ENCODE data around the gene HRK. TPM values are rescaled to one million over a fixed set of nuclear protein-coding genes. Genes with fewer than 3 reads are reported as not detected.

HRK gene
- total RNA-seq, 1 donor from 2014 or later: 0.59 TPM

DNA sequence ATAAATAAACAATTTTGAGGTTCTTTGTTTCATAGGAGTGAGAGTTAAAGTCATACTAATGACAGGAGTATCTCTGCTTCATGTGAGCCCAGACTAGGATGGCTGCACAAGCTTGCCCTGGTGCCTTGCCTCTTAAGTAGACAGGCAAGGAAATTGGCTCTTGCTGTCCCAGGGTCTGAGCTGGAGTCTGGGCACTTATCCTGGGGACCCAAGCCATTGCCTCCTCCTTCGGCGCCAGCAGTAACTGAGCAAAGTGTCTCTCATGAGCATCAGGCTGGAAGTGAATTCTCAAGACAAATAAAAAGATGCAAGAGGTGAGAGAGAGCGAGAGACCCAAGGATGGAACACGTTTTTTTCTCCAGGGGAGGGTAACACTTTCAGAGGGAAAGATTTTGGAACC is 22.6 kb upstream of the HRK start:
- DNase-seq (ENCODE audit: low spot score): no peak
- intact Hi-C loops (cut with DNase I): no loop called here

- intact Hi-C loops (cut with DNase I): no loop called here
- no peak for DNase-seq (ENCODE audit: low spot score)
Measured at GRCh38 chr12:116901612-116902011, 20.4 kb upstream of the HRK start.

GRCh38 chr12:116898669-116899068 is 17.4 kb upstream of the HRK start:
- intact Hi-C loops (cut with DNase I): no loop called here
- DNase-seq (ENCODE audit: low spot score): no peak

DNA sequence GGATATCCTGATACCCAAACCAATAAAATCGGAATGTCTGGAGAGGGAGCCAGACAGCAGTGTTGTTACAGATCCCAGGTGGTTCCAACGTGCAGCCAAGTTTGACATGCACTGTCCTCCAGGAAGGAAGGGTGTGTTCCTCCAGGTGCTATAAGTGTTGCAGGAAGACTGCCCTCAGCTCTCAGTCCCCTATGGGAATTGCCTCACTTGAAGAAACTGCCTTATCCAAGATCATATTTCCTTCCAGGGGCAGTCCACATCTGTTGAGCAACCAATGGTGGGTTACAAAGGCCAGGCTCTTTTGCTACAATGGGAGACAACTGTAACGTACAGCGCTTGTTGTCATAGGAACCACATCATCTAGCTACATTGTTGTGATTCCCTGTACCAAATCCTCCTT is 16.2 kb upstream of the HRK start:
- intact Hi-C loops (cut with DNase I): no loop called here
- DNase-seq (ENCODE audit: low spot score): no peak

GRCh38 chr12:116896411-116896924 is 15.2 kb upstream of the HRK start:
- intact Hi-C loops (cut with DNase I): no loop called here
- DNase-seq (ENCODE audit: low spot score): no peak

- no peak for DNase-seq (ENCODE audit: low spot score)
- intact Hi-C loops (cut with DNase I): no loop called here
Measured at GRCh38 chr12:116894913-116895312, 13.7 kb upstream of the HRK start.

DNA sequence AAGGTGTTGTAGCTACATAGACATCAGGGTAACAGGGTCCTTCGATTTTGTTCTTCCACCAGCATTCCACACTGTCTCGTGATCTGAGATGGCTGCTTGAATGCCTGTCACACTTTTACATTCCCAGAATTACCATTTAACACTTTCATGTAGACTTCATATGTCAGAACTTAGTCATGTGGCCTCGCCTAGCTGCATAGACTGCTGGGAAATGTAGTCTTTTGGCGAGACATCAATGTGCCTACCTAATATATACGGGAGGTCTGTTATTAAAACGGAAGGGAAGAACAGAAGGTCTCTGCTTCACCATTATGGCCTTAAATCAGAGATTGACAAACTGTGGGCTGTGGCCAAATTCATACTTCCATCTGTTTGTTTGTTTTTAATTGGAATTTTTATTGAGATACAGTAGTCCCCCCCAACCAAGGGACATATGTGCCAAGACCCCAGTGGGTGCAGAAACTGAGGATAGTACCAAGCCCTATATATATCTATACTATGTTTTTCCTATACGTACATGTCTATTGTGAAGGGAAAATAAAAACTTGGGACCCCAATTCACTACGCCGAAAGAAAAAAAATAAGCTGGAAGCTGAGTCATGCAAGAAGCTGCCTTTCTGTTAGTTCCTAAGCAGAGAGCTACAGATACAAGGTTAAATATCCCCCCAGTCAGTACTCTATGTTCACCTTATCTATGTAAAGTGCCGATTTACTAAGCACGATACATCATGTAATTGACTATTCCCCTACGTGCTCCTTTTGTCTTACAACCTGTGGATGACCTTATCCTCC is 11.3 kb upstream of the HRK start:
- no peak for DNase-seq (ENCODE audit: low spot score)
- intact Hi-C loops (cut with DNase I): no loop called here

- intact Hi-C loops (cut with DNase I): no loop called here
Measured at GRCh38 chr12:116891019-116891418, 9.8 kb upstream of the HRK start.

DNA sequence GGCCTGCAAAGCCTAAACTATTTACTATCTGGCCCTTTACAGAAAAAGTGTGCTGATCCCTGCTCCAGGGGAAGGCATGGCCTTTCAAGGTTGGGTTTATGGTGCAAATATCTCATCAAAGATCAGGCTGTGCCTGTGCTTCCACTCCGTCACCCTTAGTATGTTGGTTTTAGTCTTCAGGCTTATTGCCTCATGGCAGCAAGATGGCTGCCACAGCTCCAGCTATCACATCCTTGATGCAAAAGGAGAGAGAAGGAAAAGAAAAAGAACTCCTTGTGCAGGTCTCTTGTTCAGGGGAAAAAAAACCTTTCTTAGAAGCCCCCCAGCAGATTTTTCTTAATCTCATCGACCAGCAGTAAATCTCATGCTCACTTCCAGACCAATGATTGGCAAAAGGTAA is 9.1 kb upstream of the HRK start:
- no peak for DNase-seq (ENCODE audit: low spot score)
- intact Hi-C loops (cut with DNase I): no loop called here

More at GRCh38 chr12:116891019-116891418, 9.8 kb upstream of the HRK start:
- no peak for DNase-seq (ENCODE audit: low spot score)

GRCh38 chr12:116887897-116888296 is 6.7 kb upstream of the HRK start:
- DNase-seq (ENCODE audit: low spot score): no peak
- intact Hi-C loops (cut with DNase I): no loop called here

- intact Hi-C loops (cut with DNase I): no loop called here
- no peak for DNase-seq (ENCODE audit: low spot score)
Measured at GRCh38 chr12:116887244-116887643, 6.0 kb upstream of the HRK start.

DNA sequence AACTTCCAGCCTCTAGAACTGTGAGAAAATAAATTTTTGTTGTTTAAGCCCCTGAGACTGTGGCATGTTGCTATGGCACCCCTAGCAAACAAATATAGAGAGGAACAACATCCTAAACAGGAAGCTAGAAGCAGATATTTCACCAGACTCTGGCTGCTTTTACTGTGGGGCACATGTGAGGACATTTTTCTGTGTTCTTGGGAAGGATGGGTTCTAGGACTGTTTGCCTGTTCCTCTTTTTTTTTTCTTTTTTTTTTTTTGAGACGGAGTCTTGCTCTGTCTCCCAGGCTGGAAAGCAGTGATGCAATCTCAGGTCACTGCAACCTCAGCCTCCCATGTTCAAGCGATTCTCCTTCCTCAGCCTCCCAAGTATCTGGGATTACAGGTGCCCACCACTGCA is 4.2 kb upstream of the HRK start:
- intact Hi-C loops (cut with DNase I): no loop called here
- DNase-seq (ENCODE audit: low spot score): no peak

DNA sequence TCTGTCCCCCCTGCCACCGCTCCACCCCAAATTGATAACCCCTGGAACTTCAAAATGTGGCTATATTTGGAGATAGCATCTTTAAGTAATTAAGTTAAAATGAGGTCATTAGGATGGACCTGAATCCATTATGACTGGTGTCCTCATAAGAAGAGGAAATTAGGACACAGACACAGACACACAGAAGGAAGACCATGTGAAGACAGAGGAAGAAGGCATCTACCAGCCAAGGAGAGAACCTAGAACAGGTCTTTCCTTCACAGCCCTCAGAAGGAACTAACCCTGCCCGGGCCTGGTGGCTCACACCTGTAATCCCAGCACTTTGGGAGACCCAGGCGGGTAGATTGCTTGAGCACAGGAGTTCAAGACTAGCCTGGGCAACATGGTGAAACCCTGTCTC is 3.6 kb upstream of the HRK start:
- no peak for DNase-seq (ENCODE audit: low spot score)
- intact Hi-C loops (cut with DNase I): loop anchor here (5.0 kb wide), 1 partner anchor 183 kb away; no protein-coding TSS in a partner anchor

- DNase-seq (ENCODE audit: low spot score): no peak
- intact Hi-C loops (cut with DNase I): loop anchor here (5.0 kb wide), 1 partner anchor 180 kb away; no protein-coding TSS in a partner anchor
Measured at GRCh38 chr12:116882742-116883141, 1.5 kb upstream of the HRK start.

- no peak for DNase-seq (ENCODE audit: low spot score)
- intact Hi-C loops (cut with DNase I): loop anchor here (5.0 kb wide), 1 partner anchor 180 kb away; no protein-coding TSS in a partner anchor
Measured at GRCh38 chr12:116881877-116882507, 751 bp upstream of the HRK start.

DNA sequence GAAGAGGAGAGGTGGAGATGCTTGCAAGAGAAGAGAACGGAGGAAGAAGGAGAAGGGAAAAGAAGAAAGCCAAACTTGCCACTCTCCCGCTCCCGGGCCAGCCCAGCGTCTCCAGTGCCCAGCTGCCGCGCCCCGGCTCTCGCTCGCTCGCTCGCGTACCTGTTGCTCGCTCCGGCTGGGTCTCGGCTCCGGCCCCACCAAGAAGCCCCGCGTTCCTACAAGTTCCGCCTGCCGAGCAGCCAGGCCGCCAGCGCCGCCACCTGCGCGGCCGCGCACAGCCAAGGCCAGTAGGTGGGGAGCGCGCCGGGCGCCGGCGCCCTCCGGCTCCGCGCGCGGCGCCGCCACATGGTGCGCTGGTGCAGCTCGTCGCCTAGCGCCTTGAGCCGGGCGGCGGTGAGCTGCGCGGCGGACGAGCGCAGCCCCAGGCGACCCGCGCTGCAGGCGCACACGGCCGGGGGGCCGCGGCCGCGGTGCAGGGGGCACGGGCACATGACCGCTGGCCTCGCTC is 370 bp downstream of the HRK start:
- intact Hi-C loops (cut with DNase I): loop anchor here (5.0 kb wide), 1 partner anchor 179 kb away; no protein-coding TSS in a partner anchor
- DNase-seq (ENCODE audit: low spot score): no peak

DNA sequence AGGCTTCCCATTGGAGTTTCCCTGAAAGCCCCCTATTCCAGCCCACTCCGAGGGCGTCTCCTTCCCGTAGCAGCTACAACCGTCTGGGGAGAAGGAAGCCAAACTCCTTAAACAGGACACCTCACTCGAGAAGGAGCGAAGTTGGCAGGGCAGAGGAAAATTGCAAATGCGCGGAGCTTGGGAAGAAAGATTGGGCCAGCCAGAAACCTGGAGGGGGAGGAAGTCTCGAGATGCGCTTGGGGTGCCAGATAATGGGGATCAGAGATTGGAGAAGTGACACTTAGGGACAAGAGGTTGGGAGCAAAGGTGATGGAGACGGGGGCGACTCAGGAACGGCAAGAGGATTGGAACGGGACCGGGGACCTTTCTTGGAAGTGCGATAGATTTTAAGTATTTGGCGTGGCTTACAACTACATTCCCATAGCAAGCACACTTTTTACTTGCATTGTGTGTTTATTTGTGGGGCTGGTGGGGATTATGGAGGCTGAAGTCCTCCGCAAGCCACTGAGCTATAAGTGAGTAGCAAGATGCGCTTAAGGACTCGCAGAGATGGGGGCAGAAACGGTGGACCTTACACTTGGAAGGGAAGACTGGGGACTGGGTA is 926 bp downstream of the HRK start:
- intact Hi-C loops (cut with DNase I): loop anchor here (5.0 kb wide), 1 partner anchor 178 kb away; no protein-coding TSS in a partner anchor
- DNase-seq (ENCODE audit: low spot score): no peak

GRCh38 chr12:116879509-116880212 is 1.6 kb downstream of the HRK start:
- intact Hi-C loops (cut with DNase I): loop anchor here (5.0 kb wide), 1 partner anchor 177 kb away; no protein-coding TSS in a partner anchor
- DNase-seq (ENCODE audit: low spot score): no peak
